Measurements from ENCODE around the gene GFRA1. TPM values are rescaled to one million over a fixed set of nuclear protein-coding genes. Genes with fewer than 3 reads are reported as not detected.
A peak's percentile ranks its signal among the peaks of the same experiment; 100 is the strongest.
"Not testable (repeated sequence)": the region's sequence is repeated elsewhere in the genome, so short reads cannot be mapped to it uniquely, and the experiment has no call there.

GFRA1 gene
- total RNA-seq, 4 donors from 2014 or later, result 57.9 to 104 (median 61.6) TPM

- no peak for DNase-seq (ENCODE audit: low spot score in 2 of 2)
- H3K4me3 ChIP-seq, result no peak overlapping the region
- H3K36me3 ChIP-seq, result no peaks in the 10 kb centered on the region
- H3K27me3 ChIP-seq, result no peaks in the 10 kb centered on the region
- no peaks in the 10 kb centered on the region for H3K4me1 ChIP-seq
- TF ChIP-seq CTCF (IDR thresholded peaks at IDR 0.05) (no peak), EP300 (IDR thresholded peaks at IDR 0.05) (no peak), POLR2A (IDR thresholded peaks at IDR 0.05) (no peak)
- WGBS, 2 donors, result 64 to 70% methylated on average over 2 of the region's 2 CpGs
- H3K9me3 ChIP-seq, result peaks cover 0 to 7% (median 0%) of the 10 kb centered on the region in 4 donors
- H3K27ac ChIP-seq, result no peak overlapping the region
Observed at GRCh38 chr10:116168329-116168728, 104.7 kb downstream of the GFRA1 start.

- H3K4me1 ChIP-seq; DNase-seq (ENCODE audit: low spot score in 2 of 2); H3K36me3 ChIP-seq; H3K9me3 ChIP-seq; H3K27ac ChIP-seq; H3K4me3 ChIP-seq; H3K27me3 ChIP-seq: not testable (repeated sequence)
Observed at GRCh38 chr10:116165941-116166340, 107.1 kb downstream of the GFRA1 start.

GRCh38 chr10:116164291-116164690 is 108.7 kb downstream of the GFRA1 start:
- Histone ChIP-seq H3K36me3 (no peaks in the 10 kb centered on the region), H3K4me3 (no peak overlapping the region), H3K27ac (peak overlapping the region in 1 of 4 donors; percentile 14), H3K27me3 (no peaks in the 10 kb centered on the region), H3K9me3 (no peaks in the 10 kb centered on the region), H3K4me1 (no peaks in the 10 kb centered on the region)
- 34 to 35% methylated on average over 5 of the region's 5 CpGs for WGBS, 2 donors
- TF ChIP-seq EP300 (IDR thresholded peaks at IDR 0.05), result no peak
- no peak for TF ChIP-seq CTCF (IDR thresholded peaks at IDR 0.05)
- TF ChIP-seq POLR2A (IDR thresholded peaks at IDR 0.05), result no peak
- no peak for DNase-seq (ENCODE audit: low spot score in 2 of 2)

DNA sequence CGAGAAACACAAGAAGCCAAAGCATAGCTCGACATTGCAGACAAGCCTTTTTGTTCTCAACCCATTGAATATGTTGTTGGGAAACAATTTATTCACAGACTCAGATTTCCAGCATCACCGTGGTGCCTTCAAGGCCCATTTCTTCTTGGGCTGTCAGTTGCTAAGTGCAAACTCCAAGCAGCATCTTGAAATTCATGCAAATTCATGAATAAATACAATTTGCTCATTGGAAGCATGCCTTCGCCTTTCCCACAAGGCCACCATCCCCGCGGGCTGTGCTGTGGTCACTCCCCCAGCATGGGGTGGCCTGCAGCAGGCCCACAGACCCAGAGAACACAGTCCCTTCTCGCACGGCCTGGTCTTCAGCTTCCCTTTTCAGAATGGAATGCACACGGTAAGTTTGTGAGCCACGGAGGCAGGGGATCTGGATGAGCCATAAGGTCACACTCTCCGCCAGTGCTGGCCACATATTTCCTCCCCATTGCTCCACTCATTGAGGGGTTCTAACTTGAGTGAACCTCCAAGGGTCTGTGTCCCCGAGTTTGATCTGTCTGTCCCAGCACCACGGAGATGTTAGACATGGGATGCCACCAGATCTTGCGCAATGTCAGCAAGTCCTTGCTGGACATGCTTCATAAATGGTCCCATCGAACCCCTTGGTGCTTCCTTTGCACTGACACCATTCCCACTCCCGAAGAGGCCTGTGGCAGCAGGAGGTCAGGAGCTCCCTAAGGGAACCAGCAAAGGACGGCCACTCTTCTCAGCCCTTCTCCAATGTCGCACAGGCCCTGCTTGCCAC is 109.5 kb downstream of the GFRA1 start:
- H3K4me1 ChIP-seq, result no peaks in the 10 kb centered on the region
- no peak overlapping the region for H3K27ac ChIP-seq
- H3K4me3 ChIP-seq, result no peak overlapping the region
- 80 to 85% methylated on average over 18 of the region's 18 CpGs for WGBS, 2 donors
- H3K9me3 ChIP-seq, result no peaks in the 10 kb centered on the region
- TF ChIP-seq CTCF (IDR thresholded peaks at IDR 0.05), result no peak
- TF ChIP-seq POLR2A (IDR thresholded peaks at IDR 0.05), result no peak
- TF ChIP-seq EP300 (IDR thresholded peaks at IDR 0.05), result no peak
- DNase-seq (ENCODE audit: low spot score in 2 of 2), result no peak
- no peaks in the 10 kb centered on the region for H3K36me3 ChIP-seq
- no peaks in the 10 kb centered on the region for H3K27me3 ChIP-seq

GRCh38 chr10:116162851-116163250 is 110.2 kb downstream of the GFRA1 start:
- Histone ChIP-seq H3K4me1 (no peaks in the 10 kb centered on the region), H3K4me3 (no peak overlapping the region), H3K27ac (no peak overlapping the region), H3K36me3 (no peaks in the 10 kb centered on the region), H3K9me3 (no peaks in the 10 kb centered on the region), H3K27me3 (no peaks in the 10 kb centered on the region)
- no peak for TF ChIP-seq CTCF (IDR thresholded peaks at IDR 0.05)
- WGBS, 2 donors, result 70 to 78% methylated on average over 4 of the region's 4 CpGs
- DNase-seq (ENCODE audit: low spot score in 2 of 2), result no peak
